ENCODE results near the gene ADD3.

The ADD3 gene

GRCh38 chr10:110034596-110034995 lies 26.8 kb downstream of the ADD3 start:
- Histone ChIP-seq H3K27me3 (no peaks in the 10 kb centered on the region), H3K4me1 (peaks cover 0 to 56% (median 32%) of the 10 kb centered on the region in 4 donors), H3K4me3 (no peak overlapping the region), H3K27ac (no peak overlapping the region), H3K9me3 (no peaks in the 10 kb centered on the region), H3K36me3 (no peaks in the 10 kb centered on the region)
- intact Hi-C loops (cut with DNase I; ENCODE audit: low total_unique reads) = no loop called here
- no peak for DNase-seq
- no peak for TF ChIP-seq CTCF (IDR thresholded peaks at IDR 0.05)

GRCh38 chr10:110035070-110035921 lies 27.5 kb downstream of the ADD3 start:
- Histone ChIP-seq H3K36me3 (no peaks in the 10 kb centered on the region), H3K27me3 (no peaks in the 10 kb centered on the region), H3K4me3 (no peak overlapping the region), H3K9me3 (no peaks in the 10 kb centered on the region), H3K27ac (no peak overlapping the region), H3K4me1 (peaks cover 0 to 62% (median 32%) of the 10 kb centered on the region in 4 donors)
- TF ChIP-seq CTCF (IDR thresholded peaks at IDR 0.05) = no peak
- DNase-seq = no peak
- intact Hi-C loops (cut with DNase I; ENCODE audit: low total_unique reads) = no loop called here

- Histone ChIP-seq H3K27me3 (no peaks in the 10 kb centered on the region), H3K36me3 (no peaks in the 10 kb centered on the region), H3K4me1 (peaks cover 0 to 66% (median 33%) of the 10 kb centered on the region in 4 donors), H3K4me3 (no peak overlapping the region), H3K9me3 (no peaks in the 10 kb centered on the region), H3K27ac (no peak overlapping the region)
- DNase-seq = no peak
- intact Hi-C loops (cut with DNase I; ENCODE audit: low total_unique reads) = no loop called here
- TF ChIP-seq CTCF (IDR thresholded peaks at IDR 0.05) = no peak
Measured at GRCh38 chr10:110036640-110037039, 28.9 kb downstream of the ADD3 start.

GRCh38 chr10:110039254-110039653 lies 31.5 kb downstream of the ADD3 start:
- no peak for DNase-seq
- H3K9me3 ChIP-seq = no peaks in the 10 kb centered on the region
- H3K27ac ChIP-seq = no peak overlapping the region
- no peaks in the 10 kb centered on the region for H3K27me3 ChIP-seq
- no peak for TF ChIP-seq CTCF (IDR thresholded peaks at IDR 0.05)
- peaks cover 0 to 66% (median 17%) of the 10 kb centered on the region in 4 donors for H3K4me1 ChIP-seq
- no peak overlapping the region for H3K4me3 ChIP-seq
- intact Hi-C loops (cut with DNase I; ENCODE audit: low total_unique reads) = no loop called here
- H3K36me3 ChIP-seq = no peaks in the 10 kb centered on the region

GRCh38 chr10:110040108-110040507 lies 32.3 kb downstream of the ADD3 start:
- Histone ChIP-seq H3K9me3 (no peaks in the 10 kb centered on the region), H3K4me1 (peaks cover 0 to 66% (median 10%) of the 10 kb centered on the region in 4 donors), H3K36me3 (no peaks in the 10 kb centered on the region), H3K27ac (no peak overlapping the region), H3K4me3 (no peak overlapping the region), H3K27me3 (no peaks in the 10 kb centered on the region)
- no peak for DNase-seq
- no peak for TF ChIP-seq CTCF (IDR thresholded peaks at IDR 0.05)
- intact Hi-C loops (cut with DNase I; ENCODE audit: low total_unique reads) = no loop called here

Measured in tibial artery (tissue), 4 donors.